GM12875 (cell line): ENCODE measurements around the gene CRHR2.

Source experiments
- H3K4me3 ChIP-seq: one replicate; pipeline ENCODE4 v1.5.1; 2011; ENCODE audit warnings: low read depth, low read length, control low read depth
- TF ChIP-seq, protein P1 (sequence below): IDR thresholded peaks from 2 replicates; pipeline ENCODE4 v1.5.1; 2011; ENCODE audit warnings: low read depth, mild to moderate bottlenecking, control low read depth, inconsistent platforms, low read length, moderate library complexity, borderline replicate concordance; ENCODE audit not compliant: insufficient read depth

CRHR2 gene

DNA sequence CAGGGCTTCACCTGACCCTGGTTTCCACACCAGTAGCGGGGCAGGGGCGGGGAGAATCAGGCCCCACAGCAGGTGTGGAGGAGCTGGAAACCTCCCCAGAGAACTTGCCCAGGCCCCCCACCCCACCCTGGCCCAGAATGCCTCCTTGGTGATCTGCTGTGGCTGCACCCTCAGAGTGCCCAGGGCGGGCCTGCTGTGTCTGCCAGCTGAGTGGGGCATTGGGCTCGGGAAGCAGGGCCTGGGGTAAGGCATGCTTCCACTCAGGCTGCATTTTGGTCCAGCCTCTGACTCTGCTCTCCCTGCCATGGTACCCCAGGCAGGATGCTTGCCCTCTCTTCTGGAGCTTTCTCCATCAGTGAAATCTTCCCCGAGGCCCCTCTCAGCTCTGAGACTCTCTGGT is 1.1 kb upstream of the CRHR2 start:
- no peak overlapping the region for H3K4me3 ChIP-seq
- TF ChIP-seq, protein P1, sequence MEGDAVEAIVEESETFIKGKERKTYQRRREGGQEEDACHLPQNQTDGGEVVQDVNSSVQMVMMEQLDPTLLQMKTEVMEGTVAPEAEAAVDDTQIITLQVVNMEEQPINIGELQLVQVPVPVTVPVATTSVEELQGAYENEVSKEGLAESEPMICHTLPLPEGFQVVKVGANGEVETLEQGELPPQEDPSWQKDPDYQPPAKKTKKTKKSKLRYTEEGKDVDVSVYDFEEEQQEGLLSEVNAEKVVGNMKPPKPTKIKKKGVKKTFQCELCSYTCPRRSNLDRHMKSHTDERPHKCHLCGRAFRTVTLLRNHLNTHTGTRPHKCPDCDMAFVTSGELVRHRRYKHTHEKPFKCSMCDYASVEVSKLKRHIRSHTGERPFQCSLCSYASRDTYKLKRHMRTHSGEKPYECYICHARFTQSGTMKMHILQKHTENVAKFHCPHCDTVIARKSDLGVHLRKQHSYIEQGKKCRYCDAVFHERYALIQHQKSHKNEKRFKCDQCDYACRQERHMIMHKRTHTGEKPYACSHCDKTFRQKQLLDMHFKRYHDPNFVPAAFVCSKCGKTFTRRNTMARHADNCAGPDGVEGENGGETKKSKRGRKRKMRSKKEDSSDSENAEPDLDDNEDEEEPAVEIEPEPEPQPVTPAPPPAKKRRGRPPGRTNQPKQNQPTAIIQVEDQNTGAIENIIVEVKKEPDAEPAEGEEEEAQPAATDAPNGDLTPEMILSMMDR, result no peak

GRCh38 chr7:30681815-30682211 is 443 bp downstream of the CRHR2 start:
- TF ChIP-seq, protein P1, result no peak
- no peak overlapping the region for H3K4me3 ChIP-seq

- TF ChIP-seq, protein P1, result no peak
- H3K4me3 ChIP-seq, result no peak overlapping the region
These were observed 892 bp downstream of the CRHR2 start for GRCh38 chr7:30681331-30681797.

DNA sequence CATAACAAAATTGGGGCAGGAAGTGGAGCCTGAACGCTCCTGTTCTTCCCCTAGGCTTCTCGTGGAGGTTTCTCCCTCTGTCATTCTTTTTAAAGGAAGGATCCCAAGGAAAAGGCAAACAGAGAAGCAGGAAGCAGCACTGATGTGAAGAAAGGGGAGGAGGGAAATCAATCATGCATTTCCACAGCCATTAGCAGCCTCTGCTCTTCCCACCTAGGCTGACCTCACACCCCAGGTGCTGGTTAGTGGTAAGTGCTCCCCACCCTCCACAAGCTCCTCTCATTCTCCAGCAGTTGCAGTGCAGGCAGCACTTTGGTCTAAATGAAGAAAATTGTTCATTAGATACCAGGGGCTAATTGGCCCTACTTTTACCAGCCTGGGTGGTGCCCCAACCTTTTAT is 2.6 kb downstream of the CRHR2 start:
- TF ChIP-seq, protein P1, result no peak
- H3K4me3 ChIP-seq, result no peak overlapping the region

DNA sequence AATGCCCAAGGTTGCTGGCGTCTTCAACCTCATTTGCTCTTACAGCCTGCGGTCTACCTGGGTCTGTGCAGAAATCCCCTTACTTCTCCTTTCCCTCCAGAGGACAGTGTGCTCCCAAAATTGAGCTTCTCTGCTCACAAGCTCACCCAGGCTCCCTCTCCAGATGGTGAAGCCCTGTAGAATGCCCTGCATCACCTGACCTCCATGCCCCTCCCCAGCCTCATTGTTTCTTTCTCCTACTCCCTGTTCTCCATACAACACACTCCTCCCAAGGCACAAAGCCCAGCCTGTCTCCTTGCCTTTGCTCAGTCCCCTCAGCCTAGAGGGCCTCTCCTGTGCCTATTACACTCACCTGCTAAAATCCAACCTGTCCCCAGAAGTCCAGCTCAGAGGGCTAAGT is 3.5 kb downstream of the CRHR2 start:
- no peak overlapping the region for H3K4me3 ChIP-seq
- TF ChIP-seq, protein P1, result no peak

DNA sequence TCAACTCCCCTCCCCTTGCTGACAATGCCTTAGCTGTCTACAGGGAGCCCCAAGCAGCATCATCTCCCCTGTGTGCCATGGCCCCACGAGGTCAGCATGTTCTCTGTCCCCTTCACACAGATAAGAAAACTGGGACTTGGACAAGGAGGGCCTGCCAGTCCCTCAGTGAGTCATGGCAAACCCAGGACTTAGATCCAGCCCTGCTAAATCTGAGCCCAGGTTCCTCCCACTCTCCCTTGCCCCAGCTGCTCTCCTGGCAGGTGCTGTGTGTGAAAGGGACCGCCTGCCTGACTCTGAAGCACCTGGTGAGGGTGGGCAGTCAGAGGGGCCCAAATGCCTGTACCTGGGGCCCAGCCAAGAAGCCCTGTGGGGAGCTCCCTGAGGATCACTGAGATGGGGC is 7.4 kb downstream of the CRHR2 start:
- H3K4me3 ChIP-seq, result no peak overlapping the region
- TF ChIP-seq, protein P1, result no peak

- TF ChIP-seq, protein P1, result no peak
- no peak overlapping the region for H3K4me3 ChIP-seq
These were observed 7.8 kb downstream of the CRHR2 start for GRCh38 chr7:30674420-30674819.
